H9 (cell line): ENCODE data around the gene TADA2A. TPM values are rescaled to one million over a fixed set of nuclear protein-coding genes. Genes with fewer than 3 reads are reported as not detected.

Experiments used
- DNase-seq: peaks from one replicate; pipeline ENCODE4 v3.0.0-alpha.2; 2017
- H2AFZ ChIP-seq: one replicate; pipeline ENCODE4 v1.6.1; 2013; ENCODE audit warnings: mild to moderate bottlenecking, low read length, control low read depth, moderate library complexity
- H2AK5ac ChIP-seq: 2 replicates; pipeline ENCODE4 v1.6.1; 2013; ENCODE audit warnings: low read length, control low read depth, mixed read lengths; ENCODE audit not compliant: insufficient read length
- H2BK120ac ChIP-seq: one replicate; pipeline ENCODE4 v1.6.1; 2013; ENCODE audit warnings: low read depth, mild to moderate bottlenecking, low read length, control low read depth, inconsistent platforms; ENCODE audit not compliant: poor library complexity, severe bottlenecking
- H2BK12ac ChIP-seq: 2 replicates; pipeline ENCODE4 v1.6.1; 2013; ENCODE audit warnings: low read length, control low read depth, mixed read lengths, low read depth; ENCODE audit not compliant: insufficient read length
- H2BK15ac ChIP-seq: 2 replicates; pipeline ENCODE4 v1.6.1; 2013; ENCODE audit warnings: low read depth, low read length, control low read depth
- H2BK20ac ChIP-seq: one replicate; pipeline ENCODE4 v1.6.1; 2013; ENCODE audit warnings: low read depth, mild to moderate bottlenecking, low read length, control low read depth, inconsistent platforms; ENCODE audit not compliant: poor library complexity, severe bottlenecking
- H2BK5ac ChIP-seq: 2 replicates; pipeline ENCODE4 v1.6.1; 2013; ENCODE audit warnings: low read length, control low read depth, mixed read lengths; ENCODE audit not compliant: insufficient read length
- H3K14ac ChIP-seq: 2 replicates; pipeline ENCODE4 v1.6.1; 2013; ENCODE audit warnings: low read length, control low read depth; ENCODE audit not compliant: insufficient read depth
- H3K18ac ChIP-seq: 2 replicates; pipeline ENCODE4 v1.6.1; 2013; ENCODE audit warnings: low read depth, mild to moderate bottlenecking, mixed read lengths, low read length, control low read depth; ENCODE audit not compliant: insufficient read length
- H3K23ac ChIP-seq: 2 replicates; pipeline ENCODE4 v1.6.1; 2013; ENCODE audit warnings: low read length, control low read depth, mixed read lengths, low read depth; ENCODE audit not compliant: insufficient read length
- H3K23me2 ChIP-seq: 2 replicates; pipeline ENCODE4 v1.6.1; 2013; ENCODE audit warnings: low read depth, mild to moderate bottlenecking, mixed read lengths, low read length, control low read depth; ENCODE audit not compliant: insufficient read length, poor library complexity, severe bottlenecking
- H3K27ac ChIP-seq: 2 replicates; pipeline ENCODE4 v1.5.1; 2013; ENCODE audit warnings: low read length, control low read depth, mixed read lengths, low read depth; ENCODE audit not compliant: insufficient read length
- H3K27me3 ChIP-seq: 2 replicates; pipeline ENCODE4 v1.6.1; 2013; ENCODE audit warnings: low read length, control low read depth, inconsistent platforms; ENCODE audit not compliant: insufficient read depth
- H3K4ac ChIP-seq: 2 replicates; pipeline ENCODE4 v1.6.1; 2013; ENCODE audit warnings: low read depth, mild to moderate bottlenecking, control low read depth, inconsistent platforms, low read length, moderate library complexity
- H3K4me1 ChIP-seq: 2 replicates; pipeline ENCODE4 v1.6.1; 2013; ENCODE audit warnings: low read length, control low read depth, inconsistent platforms; ENCODE audit not compliant: insufficient read depth
- H3K4me2 ChIP-seq: 2 replicates; pipeline ENCODE4 v1.6.1; 2013; ENCODE audit warnings: low read length, control low read depth, mixed read lengths; ENCODE audit not compliant: insufficient read length, insufficient read depth
- H3K56ac ChIP-seq: 2 replicates; pipeline ENCODE4 v1.6.1; 2013; ENCODE audit warnings: low read depth, mild to moderate bottlenecking, mixed read lengths, low read length, control low read depth; ENCODE audit not compliant: insufficient read length
- H3K79me1 ChIP-seq: 2 replicates; pipeline ENCODE4 v1.6.1; 2013; ENCODE audit warnings: low read depth, mild to moderate bottlenecking, moderate library complexity, low read length, control low read depth, inconsistent platforms; ENCODE audit not compliant: insufficient read depth, poor library complexity, severe bottlenecking
- H3K79me2 ChIP-seq: 2 replicates; pipeline ENCODE4 v1.6.1; 2013; ENCODE audit warnings: low read length, control low read depth, inconsistent platforms; ENCODE audit not compliant: insufficient read depth
- H3K9ac ChIP-seq: 2 replicates; pipeline ENCODE4 v1.6.1; 2013; ENCODE audit warnings: low read length, control low read depth, mixed read lengths; ENCODE audit not compliant: insufficient read length; ENCODE audit errors: extremely low read depth
- H3K9me3 ChIP-seq: one replicate; pipeline ENCODE4 v1.6.1; 2013; ENCODE audit warnings: low read depth, low read length, inconsistent platforms; ENCODE audit not compliant: control insufficient read depth
- H3T11ph ChIP-seq: one replicate; pipeline ENCODE4 v1.6.1; 2013; ENCODE audit warnings: mild to moderate bottlenecking, low read length, control low read depth, inconsistent platforms
- H4K20me1 ChIP-seq: one replicate; pipeline ENCODE4 v1.6.1; 2013; ENCODE audit not compliant: control insufficient read depth, insufficient read length, insufficient read depth
- H4K5ac ChIP-seq: 2 replicates; pipeline ENCODE4 v1.6.1; 2013; ENCODE audit warnings: low read depth, mild to moderate bottlenecking, mixed read lengths, low read length, control low read depth; ENCODE audit not compliant: insufficient read length
- H4K8ac ChIP-seq: replicated peaks from 2 replicates; pipeline ENCODE4 v1.6.1; 2013; ENCODE audit warnings: low read length, control low read depth, mixed read lengths, low read depth; ENCODE audit not compliant: insufficient read length
- H4K91ac ChIP-seq: 2 replicates; pipeline ENCODE4 v1.6.1; 2013; ENCODE audit warnings: low read depth, mild to moderate bottlenecking, moderate library complexity, mixed read lengths, low read length, control low read depth; ENCODE audit not compliant: insufficient read length
- H3K27ac Mint-ChIP-seq, 3 experiments: 2 replicates in 2 of 3; 3 replicates in 1 of 3; pipeline ENCODE4 v1.8.0; 2020 to 2021; ENCODE audit warnings: mixed read lengths in 3 of 3, mild to moderate bottlenecking in 1 of 3, moderate library complexity in 1 of 3
- H3K27me3 Mint-ChIP-seq: 2 replicates; pipeline ENCODE4 v1.8.0; 2021; ENCODE audit warnings: low read depth, mild to moderate bottlenecking, moderate library complexity, mixed read lengths
- H3K36me3 Mint-ChIP-seq, 3 experiments: 2 replicates in 2 of 3; 3 replicates in 1 of 3; pipeline ENCODE4 v1.8.0; 2020 to 2021; ENCODE audit warnings: low read depth in 3 of 3, mixed read lengths in 3 of 3; ENCODE audit not compliant: insufficient read depth in 1 of 3
- H3K4me1 Mint-ChIP-seq, 2 experiments: 2 replicates each; pipeline ENCODE4 v1.8.0; 2020; ENCODE audit warnings: mixed read lengths in 2 of 2
- H3K4me3 Mint-ChIP-seq, 2 experiments: 2 replicates in 1 of 2; 3 replicates in 1 of 2; pipeline ENCODE4 v1.8.0; 2020 to 2021; ENCODE audit warnings: mild to moderate bottlenecking in 2 of 2, mixed read lengths in 2 of 2, moderate library complexity in 1 of 2
- H3K9me3 Mint-ChIP-seq, 2 experiments: 2 replicates in 1 of 2; 3 replicates in 1 of 2; pipeline ENCODE4 v1.8.0; 2020; ENCODE audit warnings: mild to moderate bottlenecking in 2 of 2, mixed read lengths in 2 of 2, moderate library complexity in 1 of 2
- CTCF ChIP-seq: fragments of 200-600 bp; sonication (generic); conservative IDR thresholded peaks from 3 replicates; pipeline ENCODE4 v1.8.0; 2021; ENCODE audit warnings: antibody characterized with exemption, mild to moderate bottlenecking
- WGBS: extraction: QIAGEN DNeasy Blood & Tissue Kit; methylation state at CpG from one replicate; pipeline ENCODE4 v1.1.7; 2013; ENCODE audit warnings: missing lambda C conversion rate, low lambda C conversion rate, mixed read lengths; ENCODE audit not compliant: insufficient read length; ENCODE audit errors: extremely low coverage; 5-methylcytosine and 5-hydroxymethylcytosine counted together
- total RNA-seq: library from RNA; stranded (reverse); gene quantifications from 2 replicates; pipeline ENCODE4 v1.2.1, GENCODE V29; 2021

The TADA2A gene
- total RNA-seq, 1 experiment from 2014 or later = 20.9 TPM

GRCh38 chr17:37410357-37410756, 3.7 kb downstream of the TADA2A start:
- Histone ChIP-seq H3K4ac (no peak overlapping the region), H2BK20ac (no peak overlapping the region), H2BK15ac (no peak overlapping the region), H3K18ac (no peak overlapping the region), H2BK12ac (no peak overlapping the region), H3K23ac (no peak overlapping the region), H3K56ac (no peak overlapping the region), H3K9ac (no peak overlapping the region), H2AK5ac (no peak overlapping the region), H3K9me3 (no peaks in the 10 kb centered on the region), H3K14ac (no peak overlapping the region), H2BK5ac (no peak overlapping the region), H3K4me1 (no peaks in the 10 kb centered on the region), H4K8ac (no peak overlapping the region), H4K5ac (no peak overlapping the region), H2AFZ (no peak overlapping the region), H3K23me2 (peaks cover 12% of the 10 kb centered on the region), H3K27ac (no peak overlapping the region), H4K20me1 (no peaks in the 10 kb centered on the region), H3K79me1 (no peaks in the 10 kb centered on the region), H4K91ac (no peak overlapping the region), H3K4me2 (no peak overlapping the region), H2BK120ac (no peak overlapping the region), H3K79me2 (no peaks in the 10 kb centered on the region), H3K27me3 (peaks cover 3% of the 10 kb centered on the region; the same call in 1 of the 2 replicates), H3T11ph (no peak overlapping the region)
- TF ChIP-seq CTCF = no peak
- Mint-ChIP-seq H3K27ac (no peak overlapping the region), H3K27me3 (no peaks in the 10 kb centered on the region), H3K36me3 (peaks cover 25 to 60% (median 52%) of the 10 kb centered on the region in 3 experiments; a peak in 6 of 7 replicates), H3K4me3 (no peak overlapping the region), H3K4me1 (peaks cover 11 to 15% of the 10 kb centered on the region in 2 experiments), H3K9me3 (no peaks in the 10 kb centered on the region)
- 100% methylated on average over 1 of the region's 3 CpGs for WGBS
- no peak for DNase-seq
